Liver (tissue), 9 donors: ENCODE results near the gene PLEKHA6. TPM values are rescaled to one million over a fixed set of nuclear protein-coding genes. Genes with fewer than 3 reads are reported as not detected.

Source experiments
- DNase-seq: peaks from one replicate; pipeline ENCODE4 v3.0.0-alpha.2; 2017; ENCODE audit warnings: low spot score
- H3K27ac ChIP-seq, 2 donors: one replicate each; pipeline ENCODE4 v1.7.0; 2013; ENCODE audit warnings: inconsistent platforms in 2 of 2, low read length in 2 of 2, control low read depth in 1 of 2, low read depth in 1 of 2, mild to moderate bottlenecking in 1 of 2
- H3K27me3 ChIP-seq, 4 donors: one replicate each; pipeline versions ENCODE4 v1.6.1 to v1.7.0; 2013; ENCODE audit warnings: low read length in 3 of 4, inconsistent platforms in 1 of 4, mild to moderate bottlenecking in 1 of 4, moderate library complexity in 1 of 4; ENCODE audit not compliant: control insufficient read depth in 4 of 4, insufficient read depth in 4 of 4
- H3K36me3 ChIP-seq, 4 donors: one replicate each; pipeline versions ENCODE4 v1.6.1 to v1.7.0; 2013; ENCODE audit warnings: low read length in 3 of 4, mild to moderate bottlenecking in 3 of 4, low read depth in 1 of 4, moderate library complexity in 1 of 4; ENCODE audit not compliant: control insufficient read depth in 4 of 4, insufficient read depth in 3 of 4
- H3K4me1 ChIP-seq, 4 donors: one replicate each; pipeline versions ENCODE4 v1.6.1 to v1.7.0; 2013; ENCODE audit warnings: low read length in 3 of 4, mild to moderate bottlenecking in 3 of 4, moderate library complexity in 1 of 4; ENCODE audit not compliant: control insufficient read depth in 4 of 4, insufficient read depth in 4 of 4
- H3K4me3 ChIP-seq, 3 donors: one replicate each; pipeline versions ENCODE4 v1.6.1 to v1.7.0; 2013; ENCODE audit warnings: low read length in 3 of 3, control low read depth in 1 of 3, low read depth in 1 of 3, mild to moderate bottlenecking in 1 of 3
- H3K9ac ChIP-seq, 2 donors: one replicate each; pipeline ENCODE4 v1.7.0; 2013; ENCODE audit warnings: low read length in 2 of 2, mild to moderate bottlenecking in 2 of 2, moderate library complexity in 2 of 2, control low read depth in 1 of 2, low read depth in 1 of 2
- H3K9me3 ChIP-seq, 4 donors: one replicate each; pipeline versions ENCODE4 v1.6.1 to v1.7.0; 2013; ENCODE audit warnings: low read length in 3 of 4; ENCODE audit not compliant: control insufficient read depth in 4 of 4
- EGR1 ChIP-seq, 2 donors: IDR thresholded peaks; 2 replicates each; pipeline ENCODE4 v1.6.1; 2016 to 2018; ENCODE audit warnings: antibody characterized with exemption in 2 of 2, low read depth in 2 of 2
- FOXA1 ChIP-seq: IDR thresholded peaks from 2 replicates; pipeline ENCODE4 v1.6.1; 2016; ENCODE audit warnings: antibody characterized with exemption
- FOXA2 ChIP-seq: IDR thresholded peaks from 2 replicates; pipeline ENCODE4 v1.6.1; 2016; ENCODE audit warnings: antibody characterized with exemption
- GABPA ChIP-seq, 2 donors: IDR thresholded peaks in 1 of 2; conservative IDR thresholded peaks in 1 of 2; 2 replicates each; pipeline ENCODE4 v1.6.1; 2016; ENCODE audit warnings: antibody characterized with exemption in 2 of 2, mild to moderate bottlenecking in 1 of 2, moderate library complexity in 1 of 2
- HNF4A ChIP-seq, 2 donors: conservative IDR thresholded peaks; 2 replicates each; pipeline ENCODE4 v1.6.1; 2016; ENCODE audit warnings: antibody characterized with exemption in 2 of 2, mild to moderate bottlenecking in 2 of 2
- HNF4G ChIP-seq: IDR thresholded peaks from 2 replicates; pipeline ENCODE4 v1.6.1; 2016; ENCODE audit warnings: antibody characterized with exemption
- RAD21 ChIP-seq, 2 donors: IDR thresholded peaks; 2 replicates each; pipeline ENCODE4 v1.6.1; 2016; ENCODE audit warnings: antibody characterized with exemption in 2 of 2, mild to moderate bottlenecking in 2 of 2
- RXRA ChIP-seq, 2 donors: IDR thresholded peaks; 2 replicates each; pipeline ENCODE4 v1.6.1; 2017 to 2018; ENCODE audit warnings: antibody characterized with exemption in 2 of 2, mild to moderate bottlenecking in 1 of 2
- SP1 ChIP-seq: IDR thresholded peaks from 2 replicates; pipeline ENCODE4 v1.6.1; 2018; ENCODE audit warnings: antibody characterized with exemption, mild to moderate bottlenecking
- YY1 ChIP-seq: IDR thresholded peaks from 2 replicates; pipeline ENCODE4 v1.6.1; 2016; ENCODE audit warnings: antibody characterized with exemption, mild to moderate bottlenecking
- WGBS: extraction: QIAGEN DNeasy Blood & Tissue Kit; methylation state at CpG from one replicate; pipeline ENCODE4 v1.1.7; 2013; 5-methylcytosine and 5-hydroxymethylcytosine counted together
- polyA plus RNA-seq, 2 donors: library from polyadenylated mRNA; stranded (reverse) in 1 of 2; unstranded in 1 of 2; fragments of 200-250 nt in 1 of 2; fragments of >200 nt in 1 of 2; fragmentation: Nextera tagmentation in 1 of 2; extraction: Ambion mirVana in 1 of 2; gene quantifications; one replicate each; pipeline versions ENCODE4 v1.2.1 to v1.2.3, GENCODE V29; 2013 to 2015
- total RNA-seq, 2 donors: library from RNA; depleted of rRNA; stranded (reverse); fragments of >200 nt; gene quantifications; one replicate each; pipeline ENCODE4 v1.2.3, GENCODE V29; 2014
- TF ChIP-seq, protein P1 (sequence below): IDR thresholded peaks from 2 replicates; pipeline ENCODE4 v1.6.1; 2016; ENCODE audit warnings: antibody characterized with exemption
- TF ChIP-seq, protein P2 (sequence below): IDR thresholded peaks from 2 replicates; pipeline ENCODE4 v1.6.1; 2016; ENCODE audit warnings: antibody characterized with exemption, mild to moderate bottlenecking
- TF ChIP-seq, protein P3 (sequence below): fragments of 150-350 bp; IDR thresholded peaks from 2 replicates; pipeline ENCODE4 v1.5.1; 2017; ENCODE audit warnings: improper control_type of control experiment, low read depth, low read length; ENCODE audit not compliant: missing input control
- TF ChIP-seq, protein P4 (sequence below): IDR thresholded peaks from 2 replicates; pipeline ENCODE4 v1.6.1; 2016; ENCODE audit warnings: antibody characterized with exemption
- TF ChIP-seq, protein P5 (sequence below): IDR thresholded peaks from 2 replicates; pipeline ENCODE4 v1.6.1; 2016; ENCODE audit warnings: antibody characterized with exemption
- donor health status: healthy.
- donor health status: healthy.
- donor health status: healthy.
- donor health status: healthy.
- donor health status: healthy.

Gene PLEKHA6
- total and polyA plus RNA-seq, 4 donors: 5.3 to 12.8 (median 7.6) TPM

DNA sequence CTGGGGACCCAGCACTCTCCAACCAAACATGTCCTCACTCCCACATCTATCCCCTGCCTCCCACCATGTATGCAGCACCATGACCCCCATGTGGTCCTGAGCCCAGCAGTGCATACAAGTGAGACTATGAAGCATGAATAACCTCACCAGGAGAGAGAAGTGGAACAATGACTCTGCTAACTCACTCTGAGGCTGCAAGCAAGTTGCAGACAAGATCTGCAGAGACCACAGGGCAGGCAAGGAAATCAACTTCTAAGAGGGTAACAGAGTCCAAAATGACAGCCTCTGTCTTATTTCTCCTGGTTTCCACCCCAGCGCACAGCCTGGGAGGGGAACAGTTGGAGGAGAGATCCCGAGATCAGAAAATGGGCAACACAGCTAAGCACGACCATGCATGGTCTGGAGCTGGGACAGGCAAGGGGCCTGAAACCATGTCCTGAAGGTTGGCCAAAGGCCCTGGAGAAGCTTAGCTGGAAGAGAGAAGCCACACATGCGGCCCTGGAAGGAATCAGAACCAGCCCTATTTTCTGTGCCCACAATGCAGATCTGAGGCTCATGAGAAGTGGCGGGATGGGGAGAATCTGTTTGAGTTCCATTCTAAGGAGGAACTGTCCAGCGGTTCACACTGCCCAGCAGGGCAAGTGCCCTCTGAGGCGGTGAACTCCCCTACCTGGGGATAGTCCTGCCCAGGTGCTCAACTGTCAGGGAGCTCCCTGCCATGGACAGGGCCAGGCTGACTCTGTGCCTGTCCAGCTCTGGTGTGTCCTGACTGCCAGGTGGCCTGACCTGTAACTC is 181.0 kb downstream of the PLEKHA6 start:
- H3K9ac ChIP-seq: no peak overlapping the region
- TF ChIP-seq, protein P1, sequence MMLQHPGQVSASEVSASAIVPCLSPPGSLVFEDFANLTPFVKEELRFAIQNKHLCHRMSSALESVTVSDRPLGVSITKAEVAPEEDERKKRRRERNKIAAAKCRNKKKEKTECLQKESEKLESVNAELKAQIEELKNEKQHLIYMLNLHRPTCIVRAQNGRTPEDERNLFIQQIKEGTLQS: no peak
- TF ChIP-seq, protein P2, sequence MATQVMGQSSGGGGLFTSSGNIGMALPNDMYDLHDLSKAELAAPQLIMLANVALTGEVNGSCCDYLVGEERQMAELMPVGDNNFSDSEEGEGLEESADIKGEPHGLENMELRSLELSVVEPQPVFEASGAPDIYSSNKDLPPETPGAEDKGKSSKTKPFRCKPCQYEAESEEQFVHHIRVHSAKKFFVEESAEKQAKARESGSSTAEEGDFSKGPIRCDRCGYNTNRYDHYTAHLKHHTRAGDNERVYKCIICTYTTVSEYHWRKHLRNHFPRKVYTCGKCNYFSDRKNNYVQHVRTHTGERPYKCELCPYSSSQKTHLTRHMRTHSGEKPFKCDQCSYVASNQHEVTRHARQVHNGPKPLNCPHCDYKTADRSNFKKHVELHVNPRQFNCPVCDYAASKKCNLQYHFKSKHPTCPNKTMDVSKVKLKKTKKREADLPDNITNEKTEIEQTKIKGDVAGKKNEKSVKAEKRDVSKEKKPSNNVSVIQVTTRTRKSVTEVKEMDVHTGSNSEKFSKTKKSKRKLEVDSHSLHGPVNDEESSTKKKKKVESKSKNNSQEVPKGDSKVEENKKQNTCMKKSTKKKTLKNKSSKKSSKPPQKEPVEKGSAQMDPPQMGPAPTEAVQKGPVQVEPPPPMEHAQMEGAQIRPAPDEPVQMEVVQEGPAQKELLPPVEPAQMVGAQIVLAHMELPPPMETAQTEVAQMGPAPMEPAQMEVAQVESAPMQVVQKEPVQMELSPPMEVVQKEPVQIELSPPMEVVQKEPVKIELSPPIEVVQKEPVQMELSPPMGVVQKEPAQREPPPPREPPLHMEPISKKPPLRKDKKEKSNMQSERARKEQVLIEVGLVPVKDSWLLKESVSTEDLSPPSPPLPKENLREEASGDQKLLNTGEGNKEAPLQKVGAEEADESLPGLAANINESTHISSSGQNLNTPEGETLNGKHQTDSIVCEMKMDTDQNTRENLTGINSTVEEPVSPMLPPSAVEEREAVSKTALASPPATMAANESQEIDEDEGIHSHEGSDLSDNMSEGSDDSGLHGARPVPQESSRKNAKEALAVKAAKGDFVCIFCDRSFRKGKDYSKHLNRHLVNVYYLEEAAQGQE: no peak
- no peak for TF ChIP-seq FOXA2
- TF ChIP-seq, protein P3, sequence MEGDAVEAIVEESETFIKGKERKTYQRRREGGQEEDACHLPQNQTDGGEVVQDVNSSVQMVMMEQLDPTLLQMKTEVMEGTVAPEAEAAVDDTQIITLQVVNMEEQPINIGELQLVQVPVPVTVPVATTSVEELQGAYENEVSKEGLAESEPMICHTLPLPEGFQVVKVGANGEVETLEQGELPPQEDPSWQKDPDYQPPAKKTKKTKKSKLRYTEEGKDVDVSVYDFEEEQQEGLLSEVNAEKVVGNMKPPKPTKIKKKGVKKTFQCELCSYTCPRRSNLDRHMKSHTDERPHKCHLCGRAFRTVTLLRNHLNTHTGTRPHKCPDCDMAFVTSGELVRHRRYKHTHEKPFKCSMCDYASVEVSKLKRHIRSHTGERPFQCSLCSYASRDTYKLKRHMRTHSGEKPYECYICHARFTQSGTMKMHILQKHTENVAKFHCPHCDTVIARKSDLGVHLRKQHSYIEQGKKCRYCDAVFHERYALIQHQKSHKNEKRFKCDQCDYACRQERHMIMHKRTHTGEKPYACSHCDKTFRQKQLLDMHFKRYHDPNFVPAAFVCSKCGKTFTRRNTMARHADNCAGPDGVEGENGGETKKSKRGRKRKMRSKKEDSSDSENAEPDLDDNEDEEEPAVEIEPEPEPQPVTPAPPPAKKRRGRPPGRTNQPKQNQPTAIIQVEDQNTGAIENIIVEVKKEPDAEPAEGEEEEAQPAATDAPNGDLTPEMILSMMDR: no peak
- TF ChIP-seq GABPA (IDR thresholded peaks at IDR 0.05 in 1 of 2, conservative IDR thresholded peaks at IDR 0.05 in 1 of 2): no peak
- no peak for TF ChIP-seq EGR1 (IDR thresholded peaks at IDR 0.05; ENCODE audit: low read depth in 2 of 2)
- no peak for TF ChIP-seq YY1
- no peak for TF ChIP-seq HNF4A (conservative IDR thresholded peaks at IDR 0.05)
- TF ChIP-seq, protein P4, sequence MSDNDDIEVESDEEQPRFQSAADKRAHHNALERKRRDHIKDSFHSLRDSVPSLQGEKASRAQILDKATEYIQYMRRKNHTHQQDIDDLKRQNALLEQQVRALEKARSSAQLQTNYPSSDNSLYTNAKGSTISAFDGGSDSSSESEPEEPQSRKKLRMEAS: no peak
- TF ChIP-seq RAD21 (IDR thresholded peaks at IDR 0.05): no peak
- TF ChIP-seq RXRA (IDR thresholded peaks at IDR 0.05): no peak
- no peak for TF ChIP-seq FOXA1
- TF ChIP-seq, protein P5, sequence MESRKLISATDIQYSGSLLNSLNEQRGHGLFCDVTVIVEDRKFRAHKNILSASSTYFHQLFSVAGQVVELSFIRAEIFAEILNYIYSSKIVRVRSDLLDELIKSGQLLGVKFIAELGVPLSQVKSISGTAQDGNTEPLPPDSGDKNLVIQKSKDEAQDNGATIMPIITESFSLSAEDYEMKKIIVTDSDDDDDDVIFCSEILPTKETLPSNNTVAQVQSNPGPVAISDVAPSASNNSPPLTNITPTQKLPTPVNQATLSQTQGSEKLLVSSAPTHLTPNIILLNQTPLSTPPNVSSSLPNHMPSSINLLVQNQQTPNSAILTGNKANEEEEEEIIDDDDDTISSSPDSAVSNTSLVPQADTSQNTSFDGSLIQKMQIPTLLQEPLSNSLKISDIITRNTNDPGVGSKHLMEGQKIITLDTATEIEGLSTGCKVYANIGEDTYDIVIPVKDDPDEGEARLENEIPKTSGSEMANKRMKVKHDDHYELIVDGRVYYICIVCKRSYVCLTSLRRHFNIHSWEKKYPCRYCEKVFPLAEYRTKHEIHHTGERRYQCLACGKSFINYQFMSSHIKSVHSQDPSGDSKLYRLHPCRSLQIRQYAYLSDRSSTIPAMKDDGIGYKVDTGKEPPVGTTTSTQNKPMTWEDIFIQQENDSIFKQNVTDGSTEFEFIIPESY: no peak
- TF ChIP-seq HNF4G: no peak
- no peak for TF ChIP-seq SP1
- H3K36me3 ChIP-seq: no peaks in the 10 kb centered on the region
- no peak overlapping the region for H3K27ac ChIP-seq
- no peaks in the 10 kb centered on the region for H3K27me3 ChIP-seq
- 91% methylated on average over 7 of the region's 7 CpGs for WGBS
- no peak overlapping the region for H3K4me3 ChIP-seq
- DNase-seq: no peak
- H3K9me3 ChIP-seq: no peaks in the 10 kb centered on the region
- no peaks in the 10 kb centered on the region for H3K4me1 ChIP-seq
